GM19452 (cell line): ENCODE data around the gene GREM1.

ENCODE experiments used
- ATAC-seq: cut with Tn5 transposase; IDR thresholded peaks from one replicate; pipeline ENCODE4 v1.9.1; 2021; ENCODE audit not compliant: unreplicated experiment

The GREM1 gene

GRCh38 chr15:32717426-32718226 is at the start of gene GREM1:
Gene GREM1, plus strand, starts transcription at chr15:32718004. Its CDS starts 12,687 bp downstream, at chr15:32730691.
- ATAC-seq = no peak

DNA sequence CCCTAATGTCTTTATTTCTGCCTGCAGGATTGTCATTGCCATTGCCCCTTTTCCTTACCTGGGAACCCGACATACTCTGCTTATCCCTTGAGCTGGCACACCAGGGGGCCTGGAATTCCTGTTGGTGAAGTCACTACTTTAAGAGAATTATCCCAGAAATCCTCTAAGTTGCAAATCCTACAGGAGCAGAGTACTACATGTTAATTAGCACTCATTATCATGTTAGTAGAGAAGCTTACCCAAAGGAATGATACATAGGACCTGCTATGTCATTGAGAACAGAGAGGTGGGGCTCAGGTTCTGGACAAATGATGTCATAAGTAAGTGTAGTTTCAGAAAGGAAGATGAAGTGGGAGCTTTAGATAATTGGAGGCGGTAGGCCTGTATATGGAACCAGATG is 48.9 kb upstream of the GREM1 start:
- no peak for ATAC-seq

GRCh38 chr15:32669896-32670611 is 47.8 kb upstream of the GREM1 start:
- ATAC-seq = no peak

DNA sequence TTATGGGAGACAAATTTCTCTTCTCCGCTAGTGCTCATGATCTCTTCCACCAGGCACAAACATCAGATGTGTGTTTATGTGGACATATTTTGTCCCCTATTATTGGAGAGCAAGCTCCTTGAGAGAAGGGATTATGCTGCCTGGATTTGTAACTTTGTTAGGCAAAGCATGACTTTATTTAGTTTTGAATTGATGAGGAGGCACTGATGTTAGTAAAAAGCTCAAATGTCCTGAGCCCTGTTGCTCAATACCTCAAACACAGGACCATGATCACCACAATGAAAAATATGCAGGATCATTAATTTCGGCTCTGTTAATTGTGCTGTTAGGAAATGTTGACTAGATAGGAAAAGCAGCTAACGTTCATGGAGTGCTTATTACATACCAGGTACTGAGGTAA is 47.2 kb upstream of the GREM1 start:
- ATAC-seq = no peak

GRCh38 chr15:32671339-32672325 is 46.2 kb upstream of the GREM1 start:
- no peak for ATAC-seq

GRCh38 chr15:32674681-32675080 is 43.1 kb upstream of the GREM1 start:
- no peak for ATAC-seq

DNA sequence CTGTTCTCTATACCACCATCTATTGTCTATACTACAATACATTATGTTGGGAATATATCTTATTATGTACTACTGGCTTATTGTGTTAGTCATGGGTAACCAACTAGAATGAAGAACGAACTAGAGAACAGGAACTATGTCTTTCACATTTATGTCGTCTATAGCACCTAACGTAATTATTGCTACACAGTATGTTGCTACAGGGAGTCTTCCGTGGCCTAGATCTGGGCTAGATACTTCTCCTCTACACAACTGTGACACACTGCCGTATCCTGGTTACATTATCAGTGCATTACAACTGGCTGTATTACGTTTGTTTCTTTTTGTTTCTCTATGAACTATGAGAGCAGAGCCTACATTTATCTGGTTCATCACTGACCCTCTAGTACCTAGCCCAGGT is 42.3 kb upstream of the GREM1 start:
- ATAC-seq = no peak

DNA sequence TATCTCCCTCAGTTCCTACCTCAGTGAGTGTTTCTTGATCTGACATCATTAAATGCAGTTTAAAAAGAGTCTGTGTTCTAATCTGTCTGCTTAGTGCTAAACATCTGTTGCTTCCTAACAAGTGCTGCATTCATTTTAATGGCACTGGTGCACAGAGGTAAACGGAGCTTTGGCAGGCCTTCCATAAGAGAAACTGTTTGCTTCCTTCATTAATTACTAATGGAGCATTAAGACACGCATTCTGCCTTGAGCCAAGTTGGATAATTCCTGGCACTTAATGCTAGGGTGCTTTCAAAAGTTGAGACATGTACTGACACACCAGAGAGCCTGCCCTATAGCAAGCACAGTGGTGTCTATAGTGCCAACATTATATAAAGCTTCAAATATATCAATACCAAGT is 41.6 kb upstream of the GREM1 start:
- no peak for ATAC-seq

DNA sequence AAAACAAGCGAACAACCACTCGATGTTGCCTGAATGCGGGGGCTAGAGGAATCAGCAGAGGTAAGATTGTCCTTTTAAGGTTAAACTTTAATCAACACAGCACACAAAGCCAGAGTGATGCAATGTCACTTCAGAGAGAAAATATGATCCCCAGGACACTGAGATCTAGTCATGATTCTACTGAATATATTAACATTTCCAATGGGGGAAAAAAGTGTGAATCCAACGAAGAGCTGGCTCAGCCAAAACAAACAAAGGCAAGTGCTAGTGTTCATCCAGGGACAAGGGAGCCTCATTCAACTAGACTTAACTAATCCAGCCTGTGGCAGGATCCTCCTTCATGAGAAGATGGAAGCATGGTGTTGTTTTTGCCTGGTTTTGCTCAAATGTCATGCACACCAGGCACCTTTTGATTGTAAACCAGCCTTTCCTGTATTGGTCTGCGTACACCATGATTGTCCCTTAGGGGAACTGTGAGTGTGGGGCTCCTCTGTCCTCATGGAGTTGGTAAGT is 40.5 kb upstream of the GREM1 start:
- no peak for ATAC-seq

DNA sequence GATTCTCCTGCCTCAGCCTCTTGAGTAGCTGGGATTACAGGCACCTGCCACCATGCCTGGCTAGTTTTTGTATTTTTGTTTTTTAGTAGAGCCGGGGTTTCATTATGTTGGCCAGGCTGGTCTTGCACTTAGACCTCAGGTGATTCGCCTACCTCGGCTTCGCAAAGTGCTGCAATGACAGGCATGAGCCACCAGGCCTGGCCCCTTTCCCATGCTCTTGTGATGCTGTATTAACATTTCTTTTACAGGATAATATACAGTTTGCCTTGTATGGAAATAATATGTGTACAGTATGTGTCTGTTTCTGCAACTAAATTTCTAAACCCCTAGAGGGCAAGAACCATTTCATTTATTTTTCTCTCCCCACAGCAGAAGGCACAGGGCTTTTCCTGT is 38.5 kb upstream of the GREM1 start:
- no peak for ATAC-seq

DNA sequence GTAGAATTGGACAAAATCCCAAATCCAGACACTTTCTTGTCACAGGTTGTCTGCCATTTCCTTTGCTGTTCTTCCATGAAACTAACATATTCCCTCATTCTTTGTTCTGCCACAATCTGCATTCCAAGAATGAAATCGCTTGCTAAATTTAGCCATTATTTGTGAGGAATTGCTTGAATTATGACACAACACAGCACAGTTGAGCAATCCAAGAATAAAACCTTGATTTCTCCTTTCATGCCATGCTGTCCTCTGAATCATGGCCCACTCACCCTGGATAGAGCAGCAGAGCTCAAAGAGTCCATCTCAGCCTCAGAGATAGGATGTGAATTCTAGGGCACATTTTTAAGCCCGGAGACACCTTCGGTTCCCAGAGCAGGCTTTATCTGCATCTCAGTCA is 35.2 kb upstream of the GREM1 start:
- no peak for ATAC-seq

DNA sequence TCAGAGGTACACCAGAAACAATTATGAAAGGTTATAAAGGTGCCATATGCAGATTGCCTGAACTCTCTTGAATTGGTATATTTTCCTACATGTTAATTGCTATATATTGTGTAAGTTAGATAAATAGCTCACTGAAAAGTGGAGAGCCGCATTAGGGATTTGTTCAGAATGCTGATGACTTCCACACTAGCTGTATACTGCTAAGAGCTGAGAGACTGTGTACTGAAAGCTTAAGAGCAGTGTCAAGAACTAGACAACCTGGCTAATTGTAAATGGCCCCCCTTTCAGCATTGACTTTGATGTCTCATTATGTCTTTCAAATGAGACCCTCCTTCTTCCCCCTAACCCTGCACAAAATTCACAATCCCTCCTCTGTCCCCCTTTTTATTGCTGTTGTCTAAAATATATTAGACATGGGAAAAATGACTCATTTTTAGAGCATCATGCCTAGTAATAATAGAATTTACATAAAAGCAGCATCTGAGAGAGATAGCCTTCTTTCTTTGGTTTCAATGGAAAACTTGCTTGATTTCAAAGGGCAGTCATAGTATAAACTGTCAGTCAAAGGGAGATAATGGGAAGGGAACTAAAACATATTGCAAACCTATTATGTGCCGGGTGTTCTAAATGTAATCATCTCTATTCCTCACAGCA is 34.7 kb upstream of the GREM1 start:
- ATAC-seq = no peak

DNA sequence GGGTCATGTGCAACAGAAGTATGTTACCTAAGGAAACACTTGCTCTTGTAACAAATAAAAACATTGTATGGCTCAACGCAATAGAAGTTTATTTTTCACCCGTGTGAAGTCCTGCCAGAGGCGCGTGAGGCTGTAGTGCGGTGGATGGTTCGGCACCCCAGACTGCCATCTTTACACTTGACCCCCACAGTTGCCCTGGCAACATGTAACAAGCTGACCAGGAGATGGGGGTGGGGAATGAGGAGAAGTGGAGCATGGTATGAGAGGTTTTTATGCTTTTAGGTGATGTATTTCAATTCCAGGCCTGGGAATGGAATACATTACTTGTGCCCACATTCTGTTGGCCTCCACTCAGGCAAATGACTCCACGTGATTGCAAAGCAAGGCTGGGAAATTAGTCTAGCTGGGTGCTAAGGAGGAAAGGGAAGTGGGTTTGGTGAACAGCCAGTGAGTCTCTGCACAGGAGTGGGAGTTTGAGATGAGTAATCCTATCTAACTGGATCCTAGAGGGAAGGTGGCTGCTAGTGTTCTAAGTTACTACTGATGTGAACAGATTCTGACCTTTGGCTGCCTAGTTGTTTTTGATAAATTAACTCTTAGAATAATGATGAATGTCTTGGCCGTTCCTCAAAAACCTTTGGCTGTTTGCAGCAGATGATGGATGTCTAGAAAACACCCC is 33.8 kb upstream of the GREM1 start:
- ATAC-seq = no peak

DNA sequence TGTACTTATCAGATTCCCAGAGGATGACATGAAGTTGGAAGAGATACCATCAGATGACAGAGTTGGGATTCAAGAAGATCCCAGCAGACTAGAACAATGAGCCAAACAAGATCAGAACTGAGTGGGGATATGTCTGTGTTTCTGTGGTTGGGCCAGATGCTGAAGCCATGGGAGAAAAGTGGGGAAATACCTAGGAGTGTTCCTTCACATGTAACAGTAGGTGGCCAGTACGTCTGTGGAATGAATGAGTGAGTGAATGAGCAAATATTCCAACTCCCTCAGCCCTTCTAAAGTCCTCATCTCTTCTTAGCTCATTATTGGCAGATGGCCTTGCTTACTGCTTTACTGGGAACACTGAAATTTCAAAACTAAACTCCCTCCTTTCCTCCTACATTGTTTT is 32.2 kb upstream of the GREM1 start:
- no peak for ATAC-seq

DNA sequence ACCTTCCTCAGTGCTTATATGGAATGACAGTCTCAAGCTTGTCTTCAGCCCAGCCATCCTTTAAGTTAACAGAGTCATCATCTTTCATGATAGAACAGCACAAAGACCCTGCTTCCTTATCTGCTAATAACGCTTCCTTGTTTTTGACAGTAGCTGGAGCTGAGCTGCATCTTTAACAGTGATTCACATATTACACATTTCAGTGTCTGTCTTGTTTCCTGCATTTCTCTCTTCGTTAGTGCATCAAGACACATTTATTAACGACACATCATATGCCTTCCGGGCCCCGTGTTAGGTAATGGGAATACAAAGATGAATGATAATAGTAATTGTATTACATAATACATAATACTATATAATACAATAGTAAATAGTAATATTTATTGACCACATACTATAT is 30.2 kb upstream of the GREM1 start:
- no peak for ATAC-seq

DNA sequence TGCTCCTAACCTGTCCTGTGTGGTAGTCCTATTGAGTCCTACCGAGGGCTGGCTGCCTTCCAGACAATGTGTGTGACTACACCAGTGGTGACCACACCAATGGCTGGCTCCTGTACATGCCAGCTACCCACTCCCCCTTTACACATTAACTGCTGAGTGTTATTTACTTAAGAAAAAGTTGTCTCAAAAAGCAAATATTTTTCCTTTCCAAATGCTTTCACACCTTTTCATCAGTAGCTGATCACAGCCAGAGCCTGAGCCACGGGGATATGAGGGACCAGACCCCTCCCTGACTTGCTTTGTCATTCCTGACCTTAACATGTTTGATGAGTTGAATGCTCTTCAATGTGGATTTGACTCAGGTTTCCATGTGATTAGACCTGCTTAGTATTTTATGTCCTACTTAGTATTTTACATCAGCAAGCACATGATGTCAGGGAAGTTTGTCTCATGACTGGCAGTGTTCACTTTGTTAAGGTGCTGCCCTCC is 29.6 kb upstream of the GREM1 start:
- no peak for ATAC-seq

DNA sequence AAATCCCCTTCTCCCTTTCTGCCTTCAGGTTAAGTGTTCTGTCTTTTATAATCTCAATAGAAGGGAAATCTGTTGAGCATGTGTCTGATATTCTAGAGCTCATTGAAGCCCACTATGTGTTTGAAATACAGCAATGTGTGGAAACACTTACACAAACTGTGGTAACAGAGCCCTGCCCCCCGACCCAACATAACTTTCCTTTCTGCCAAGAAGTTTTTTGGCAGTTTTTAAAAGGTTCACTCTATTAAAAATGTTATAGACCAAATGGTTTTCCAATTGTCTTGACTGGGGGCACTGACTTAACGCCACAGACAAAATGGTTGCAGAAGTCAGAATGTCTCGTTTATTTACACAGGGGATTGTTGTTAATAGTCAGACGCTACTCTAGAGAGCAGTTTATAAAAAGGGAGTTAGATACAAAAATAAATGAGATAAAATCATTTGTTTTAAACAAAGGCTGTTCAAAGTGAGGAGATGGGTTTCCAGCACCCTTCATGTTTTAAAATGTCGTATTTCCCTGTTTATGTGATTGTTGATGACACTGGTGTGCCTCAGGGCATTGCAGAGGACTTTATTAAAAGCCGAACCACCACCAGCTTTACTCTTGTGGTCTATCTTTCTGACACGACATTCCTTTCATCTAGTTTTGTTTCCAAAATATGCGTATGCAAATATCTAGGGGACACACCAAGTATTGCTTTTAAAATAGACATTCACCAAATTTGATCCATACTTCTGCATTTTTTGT is 26.7 kb upstream of the GREM1 start:
- ATAC-seq = no peak

GRCh38 chr15:32691689-32692038 is 26.1 kb upstream of the GREM1 start:
- ATAC-seq = no peak

- ATAC-seq = no peak
These were observed 25.5 kb upstream of the GREM1 start for GRCh38 chr15:32692286-32692685.
